ENCODE measurements around the gene B3GNT9.
"Not testable (repeated sequence)": the region's sequence is repeated elsewhere in the genome, so short reads cannot be mapped to it uniquely, and the experiment has no call there.

The B3GNT9 gene

DNA sequence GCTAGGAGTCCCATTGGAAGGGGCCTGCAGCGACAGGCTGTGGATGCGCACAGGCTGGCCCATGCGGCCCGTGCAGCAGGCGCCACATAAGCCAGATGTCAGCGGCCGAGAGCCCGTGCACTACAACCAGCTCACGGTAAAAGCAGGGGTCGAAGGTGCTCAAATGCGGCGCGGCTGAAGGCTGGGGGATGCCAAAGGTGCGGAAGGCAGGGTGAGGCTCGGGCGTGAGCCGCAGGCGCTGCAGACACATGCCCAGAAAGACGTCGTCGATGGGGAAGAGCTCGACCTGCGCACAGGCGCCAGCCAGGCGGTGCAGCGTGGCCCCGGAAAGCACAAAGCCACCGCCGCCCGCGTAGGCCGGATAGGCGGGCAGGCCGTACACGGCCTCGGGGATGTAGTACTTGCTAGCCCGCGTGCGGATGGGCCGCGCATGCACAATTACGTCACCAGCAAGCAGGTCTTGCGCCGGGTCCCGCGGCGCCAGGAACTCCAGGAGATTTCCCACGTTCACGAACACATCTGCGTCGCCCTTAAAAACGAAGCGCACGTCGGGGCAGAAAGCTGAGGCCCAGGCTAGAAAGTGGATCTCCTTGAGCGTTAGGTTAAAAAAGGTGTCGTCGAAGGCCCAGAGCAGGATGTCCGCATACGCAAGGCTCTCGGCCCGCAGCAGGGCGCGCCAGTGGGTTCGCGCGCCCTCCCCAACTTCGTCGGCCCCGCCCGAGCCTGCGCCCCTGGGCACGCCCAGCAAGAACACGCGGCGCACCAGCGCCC, 1.3 kb downstream of the B3GNT9 start:
- no peak for DNase-seq

DNA sequence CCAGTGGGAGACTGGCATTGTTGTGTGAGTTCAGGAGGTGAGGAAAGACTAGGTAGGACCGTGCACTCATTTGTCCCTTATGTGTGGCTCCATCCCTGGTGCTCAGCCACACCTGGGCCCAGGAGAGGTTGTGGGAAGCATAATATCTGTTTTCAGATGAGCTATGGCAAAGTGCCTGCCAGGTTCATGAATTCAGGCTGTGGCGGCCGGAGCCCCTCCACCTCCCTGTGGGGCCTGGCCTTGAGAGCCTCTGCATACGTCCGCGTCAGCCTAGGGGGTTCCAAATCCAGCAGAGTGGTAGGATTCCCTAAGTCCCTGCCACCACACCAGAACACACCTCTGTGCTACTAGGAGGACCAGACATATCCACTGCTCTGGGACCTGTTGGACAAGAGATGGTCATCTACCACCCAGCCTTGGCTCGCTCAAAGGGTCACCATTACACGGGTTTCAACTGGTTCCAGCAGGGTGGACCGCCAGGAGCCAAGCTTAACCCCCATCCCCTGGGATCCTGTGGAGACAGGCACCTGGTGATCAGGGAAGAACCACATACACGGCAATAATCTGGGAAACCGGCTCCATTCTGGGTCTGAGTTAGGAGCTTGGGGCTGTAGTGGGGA, 2.0 kb downstream of the B3GNT9 start:
- no peak for DNase-seq

- DNase-seq, result no peak
Measured at GRCh38 chr16:67148221-67148620, 2.6 kb downstream of the B3GNT9 start.

- no peak for DNase-seq
Measured at GRCh38 chr16:67147437-67148140, 3.2 kb downstream of the B3GNT9 start.

- no peak for DNase-seq
Measured at GRCh38 chr16:67146523-67147357, 4.1 kb downstream of the B3GNT9 start.

DNA sequence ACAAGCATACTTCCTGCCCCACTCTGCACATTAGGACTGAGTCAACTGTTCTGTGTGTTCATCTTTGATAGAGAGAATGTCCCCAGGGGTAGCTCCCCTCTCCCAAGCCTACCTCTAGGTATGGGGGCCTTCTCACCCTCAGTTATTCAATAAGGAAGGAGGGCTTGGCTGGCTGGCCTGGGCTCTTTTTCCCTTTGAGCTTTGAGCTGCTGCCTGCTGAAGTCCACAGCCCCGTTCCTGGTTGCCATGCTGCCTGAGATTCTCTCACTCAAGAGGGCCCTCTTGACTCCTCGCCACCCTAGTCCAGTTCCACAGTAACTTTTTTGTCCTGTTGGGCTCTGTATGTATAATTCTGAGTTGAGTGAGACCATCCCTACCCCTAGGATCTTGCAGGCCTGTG, 5.1 kb downstream of the B3GNT9 start:
- no peak for DNase-seq

- no peak for DNase-seq
Measured at GRCh38 chr16:67144943-67145342, 5.9 kb downstream of the B3GNT9 start.

DNA sequence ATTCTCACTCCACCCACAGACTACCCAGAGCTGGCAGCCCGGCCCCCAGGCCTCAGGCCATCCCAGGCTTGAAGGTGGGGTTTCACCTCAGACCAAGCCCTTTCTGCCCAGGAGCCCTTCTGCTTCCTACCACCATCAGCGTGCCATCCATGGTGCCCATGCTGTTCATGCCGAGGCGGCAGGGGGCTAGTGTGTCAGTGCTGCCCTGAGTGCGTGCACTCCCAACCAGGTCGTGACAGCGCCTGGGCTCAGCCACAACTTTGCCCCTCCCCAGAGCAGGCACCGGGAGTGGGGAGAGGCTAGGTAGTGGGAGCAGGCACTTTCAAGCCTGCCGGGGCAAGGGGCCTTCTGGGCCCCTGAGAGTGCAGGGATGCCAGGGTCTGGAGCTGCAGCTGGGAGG, 8.5 kb downstream of the B3GNT9 start:
- no peak for DNase-seq

DNA sequence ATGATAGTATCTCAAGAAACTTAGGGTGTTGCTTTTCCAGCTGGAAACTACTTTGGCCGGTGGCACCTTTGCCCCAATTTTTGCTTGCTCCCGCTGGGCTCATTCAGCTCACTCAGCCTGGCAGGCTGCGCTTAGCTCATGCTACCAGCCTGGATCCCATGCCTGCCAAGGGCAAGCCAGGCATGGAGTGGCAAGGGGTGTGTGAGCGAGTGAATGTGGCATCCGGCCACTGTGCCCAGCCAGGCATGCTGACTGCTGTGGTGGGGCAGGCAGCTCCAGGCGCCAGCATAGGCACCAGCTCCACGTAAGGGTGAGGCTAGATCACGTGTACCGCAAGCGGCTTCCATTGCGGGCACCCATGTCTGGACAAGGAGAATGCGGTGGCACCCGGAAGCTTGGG, 9.4 kb downstream of the B3GNT9 start:
- no peak for DNase-seq

GRCh38 chr16:67137605-67138004, 13.2 kb downstream of the B3GNT9 start:
- DNase-seq, result no peak

DNA sequence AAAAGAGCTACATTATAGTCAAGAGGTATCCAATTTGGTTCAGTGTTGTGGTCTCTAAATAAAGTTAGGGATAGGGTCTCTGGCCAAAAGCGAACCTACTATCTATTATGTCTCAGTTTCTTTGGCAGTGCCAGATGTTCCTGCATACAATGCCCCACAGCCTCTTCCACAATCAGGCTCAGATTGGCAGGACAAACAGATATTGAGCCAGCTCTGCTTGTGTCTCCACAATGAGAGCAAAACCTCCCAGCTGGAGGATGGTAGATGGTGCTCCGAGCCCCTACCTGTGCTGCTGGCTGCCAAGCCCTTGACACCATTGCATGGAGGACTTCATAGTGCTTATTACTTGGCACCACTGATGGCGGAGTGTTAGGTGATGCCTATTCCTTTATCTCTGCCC, 21.4 kb downstream of the B3GNT9 start:
- DNase-seq, result no peak

DNA sequence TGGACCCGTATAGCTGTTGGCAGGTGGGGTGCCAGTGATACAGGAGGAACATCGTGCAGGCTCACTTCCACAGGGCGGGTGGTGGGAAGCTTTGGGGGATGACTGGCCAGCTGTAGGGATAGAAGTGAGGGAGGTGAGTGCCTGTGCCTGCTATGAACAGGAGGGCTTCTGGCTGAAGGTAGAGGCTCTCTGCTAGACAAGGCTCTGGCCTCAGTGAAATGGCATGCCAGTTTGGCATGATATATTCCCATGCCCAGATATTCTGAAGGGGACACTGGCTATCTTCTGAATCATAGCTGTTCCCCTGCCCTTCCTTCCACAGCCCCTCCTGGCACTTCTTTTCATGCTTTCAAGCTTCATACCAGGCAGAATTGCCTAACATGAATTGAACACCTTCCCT, 21.9 kb downstream of the B3GNT9 start:
- DNase-seq, result no peak

DNA sequence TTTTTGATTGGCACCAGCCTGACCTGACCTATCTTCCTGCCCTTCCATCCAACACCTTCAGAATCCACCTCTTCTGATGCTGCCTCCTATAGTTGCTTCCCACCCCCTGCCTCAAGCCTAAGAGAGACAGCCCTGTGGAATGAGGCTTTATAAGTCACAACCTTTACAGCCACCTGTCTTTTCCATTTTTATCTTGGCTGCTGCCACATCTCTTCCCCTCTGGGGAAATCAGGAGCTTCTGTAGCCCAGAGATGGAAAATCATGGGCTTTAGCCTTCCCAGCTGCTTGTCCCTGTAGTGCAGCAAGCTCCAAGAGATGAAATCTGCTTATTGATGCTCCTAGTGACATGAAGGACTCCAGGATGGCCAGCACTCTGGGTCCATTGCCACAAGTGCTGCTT, 22.4 kb downstream of the B3GNT9 start:
- DNase-seq, result no peak

DNA sequence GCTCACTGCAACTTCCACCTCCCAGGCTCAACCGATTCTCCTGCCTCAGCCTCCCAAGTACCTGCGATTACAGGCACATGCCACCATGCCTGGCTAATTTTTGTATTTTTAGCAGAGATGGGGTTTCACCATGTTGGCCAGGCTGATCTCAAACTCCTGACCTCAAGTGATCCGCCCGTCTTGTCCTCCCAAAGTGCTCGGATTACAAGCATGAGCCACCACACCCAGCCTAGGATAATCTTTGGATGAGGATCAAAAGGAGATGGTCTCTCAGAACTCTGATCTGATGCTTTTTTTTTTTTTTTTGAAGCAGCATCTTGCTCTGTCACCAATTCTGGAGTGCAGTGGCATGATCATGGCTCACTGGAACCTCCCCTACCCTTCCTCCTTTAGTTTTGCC, 28.0 kb downstream of the B3GNT9 start:
- DNase-seq, result not testable (repeated sequence)

- no peak for DNase-seq
Measured at GRCh38 chr16:67120025-67120424, 30.8 kb downstream of the B3GNT9 start.

DNA sequence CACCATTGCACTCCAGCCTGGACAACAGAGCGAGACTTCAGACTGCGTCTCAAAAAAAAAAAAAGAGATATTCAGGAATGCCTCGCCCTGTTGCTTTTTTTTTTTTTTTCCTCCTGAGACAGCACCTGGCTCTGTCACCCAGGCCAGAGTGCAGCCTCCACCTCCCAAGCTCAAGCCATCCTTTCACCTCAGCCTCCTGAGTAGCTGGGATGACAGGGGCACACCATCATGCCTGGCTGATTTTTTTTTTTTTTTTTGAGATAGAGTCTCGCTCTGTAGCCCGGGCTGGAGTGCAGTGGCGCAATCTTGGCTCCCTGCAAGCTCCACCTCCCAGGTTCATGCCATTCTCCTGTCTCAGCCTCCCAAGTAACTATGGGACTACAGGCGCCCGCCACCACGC, 33.1 kb downstream of the B3GNT9 start:
- no peak for DNase-seq

- no peak for DNase-seq
Measured at GRCh38 chr16:67116388-67117311, 34.1 kb downstream of the B3GNT9 start.

GRCh38 chr16:67115639-67116038, 35.2 kb downstream of the B3GNT9 start:
- no peak for DNase-seq

DNA sequence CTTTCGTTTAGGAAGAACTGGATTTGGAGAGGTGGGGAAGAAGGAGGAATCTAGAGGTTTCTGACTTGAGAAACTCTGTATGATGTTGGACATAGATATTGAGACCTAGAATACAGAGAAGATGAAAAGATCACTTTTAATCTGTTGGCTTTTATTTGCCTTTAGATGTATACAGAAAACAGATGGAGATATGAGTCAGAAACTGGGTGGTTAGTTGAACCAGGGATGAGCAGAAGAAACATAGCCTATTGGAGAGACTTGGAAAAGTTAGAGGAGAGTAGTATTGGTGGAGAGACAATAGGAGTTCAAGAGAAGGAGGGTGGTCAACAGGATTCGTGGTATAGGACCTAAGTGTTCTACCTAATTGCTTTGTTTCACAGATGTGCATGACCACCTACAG, 36.0 kb downstream of the B3GNT9 start:
- no peak for DNase-seq

GRCh38 chr16:67112591-67113399, 38.0 kb downstream of the B3GNT9 start:
- DNase-seq, result no peak

- DNase-seq, result no peak
Measured at GRCh38 chr16:67111951-67112444, 38.8 kb downstream of the B3GNT9 start.
